Cardiac muscle cell (in vitro differentiated cells and primary cell): ENCODE data around the gene TMEM218. TPM values are rescaled to one million over a fixed set of nuclear protein-coding genes. Genes with fewer than 3 reads are reported as not detected.
A peak's percentile ranks its signal among the peaks of the same experiment; 100 is the strongest.

Source experiments
- DNase-seq, 2 donors: peaks; one replicate each; pipeline versions ENCODE4 v3.0.0 to v3.0.0-alpha.2; 2010 to 2017; ENCODE audit warnings: low read depth in 1 of 2, low spot score in 1 of 2
- H3K27ac ChIP-seq: fragments of 200-600 bp; sonication (generic); 2 replicates; pipeline ENCODE4 v1.5.1; 2016
- H3K27me3 ChIP-seq: fragments of 200-600 bp; sonication (generic); 2 replicates; pipeline ENCODE4 v1.6.0; 2016; ENCODE audit warnings: control low read depth
- H3K36me3 ChIP-seq: fragments of 200-600 bp; sonication (generic); 2 replicates; pipeline ENCODE4 v1.5.1; 2016; ENCODE audit warnings: control low read depth
- H3K4me1 ChIP-seq: fragments of 200-600 bp; sonication (generic); 2 replicates; pipeline ENCODE4 v1.8.1; 2017; ENCODE audit warnings: low read depth, mild to moderate bottlenecking, mixed run types
- H3K4me3 ChIP-seq: fragments of 200-600 bp; sonication (generic); 2 replicates; pipeline ENCODE4 v1.5.1; 2016; ENCODE audit warnings: mild to moderate bottlenecking
- H3K9me3 ChIP-seq: fragments of 200-600 bp; sonication (generic); 2 replicates; pipeline ENCODE4 v1.5.1; 2017; ENCODE audit warnings: low read depth, mild to moderate bottlenecking, control low read depth
- CTCF ChIP-seq: IDR thresholded peaks from 2 replicates; pipeline ENCODE4 v1.5.1; 2012; ENCODE audit warnings: low read depth, mild to moderate bottlenecking, low read length
- polyA plus RNA-seq: library from polyadenylated mRNA; unstranded; fragments of >200 nt; fragmentation: Nextera tagmentation; extraction: Ambion mirVana; gene quantifications from 2 replicates; pipeline ENCODE4 v1.2.1, GENCODE V29; 2016
- total RNA-seq: library from RNA; depleted of rRNA; stranded (reverse); fragments of >200 nt; gene quantifications from 2 replicates; pipeline ENCODE4 v1.2.3, GENCODE V29; 2016

TMEM218 gene
- total and polyA plus RNA-seq, 2 experiments from 2014 or later, result 21.3 to 33.8 TPM

- Histone ChIP-seq H3K9me3 (no peaks in the 10 kb centered on the region), H3K4me3 (no peak overlapping the region), H3K27ac (no peak overlapping the region), H3K4me1 (no peaks in the 10 kb centered on the region), H3K27me3 (no peaks in the 10 kb centered on the region), H3K36me3 (no peaks in the 10 kb centered on the region)
- DNase-seq, result no peak
- TF ChIP-seq CTCF, result no peak
These were observed 27.4 kb downstream of the TMEM218 start for GRCh38 chr11:125084057-125084416.

DNA sequence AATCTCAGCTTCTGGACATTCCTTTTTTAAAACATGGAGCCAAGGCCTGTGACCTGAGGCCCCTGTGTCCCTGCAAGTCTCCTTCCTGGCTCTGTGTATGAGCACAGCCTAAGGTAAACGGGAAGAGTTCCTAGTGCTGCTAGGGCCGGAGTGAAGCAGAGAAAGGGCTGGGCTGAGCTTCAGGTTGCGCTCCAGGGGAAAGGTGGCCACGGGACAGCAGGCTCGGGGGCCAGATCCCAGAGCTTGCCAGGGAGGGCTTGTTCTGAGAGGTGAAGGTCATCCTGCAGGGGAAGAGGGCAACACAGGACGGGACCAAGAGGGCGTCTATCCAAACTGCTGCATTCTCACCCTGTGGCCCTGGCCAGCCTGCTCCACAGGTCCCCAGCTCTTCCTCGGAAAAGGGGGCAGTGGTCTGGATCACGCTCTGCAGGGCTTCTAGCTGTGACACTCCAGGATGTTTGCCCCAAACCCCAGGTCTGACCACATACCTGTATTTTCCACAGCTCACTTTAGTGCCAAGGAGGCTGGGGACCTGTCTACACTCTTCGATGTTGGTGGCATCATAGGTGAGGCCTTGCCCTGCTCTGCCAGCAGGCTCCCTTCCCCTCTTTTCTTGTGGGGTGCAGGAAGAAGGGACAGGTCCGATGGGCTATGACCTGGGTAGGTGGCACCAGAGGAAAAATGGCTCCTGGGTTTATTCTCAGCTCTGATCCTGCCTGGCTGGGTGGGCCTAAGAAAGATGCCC lies 27.9 kb downstream of the TMEM218 start:
- H3K27ac ChIP-seq, result no peak overlapping the region
- H3K27me3 ChIP-seq, result no peaks in the 10 kb centered on the region
- no peak for DNase-seq
- no peaks in the 10 kb centered on the region for H3K36me3 ChIP-seq
- TF ChIP-seq CTCF, result no peak
- H3K9me3 ChIP-seq, result no peaks in the 10 kb centered on the region
- H3K4me1 ChIP-seq, result no peaks in the 10 kb centered on the region
- H3K4me3 ChIP-seq, result no peak overlapping the region

DNA sequence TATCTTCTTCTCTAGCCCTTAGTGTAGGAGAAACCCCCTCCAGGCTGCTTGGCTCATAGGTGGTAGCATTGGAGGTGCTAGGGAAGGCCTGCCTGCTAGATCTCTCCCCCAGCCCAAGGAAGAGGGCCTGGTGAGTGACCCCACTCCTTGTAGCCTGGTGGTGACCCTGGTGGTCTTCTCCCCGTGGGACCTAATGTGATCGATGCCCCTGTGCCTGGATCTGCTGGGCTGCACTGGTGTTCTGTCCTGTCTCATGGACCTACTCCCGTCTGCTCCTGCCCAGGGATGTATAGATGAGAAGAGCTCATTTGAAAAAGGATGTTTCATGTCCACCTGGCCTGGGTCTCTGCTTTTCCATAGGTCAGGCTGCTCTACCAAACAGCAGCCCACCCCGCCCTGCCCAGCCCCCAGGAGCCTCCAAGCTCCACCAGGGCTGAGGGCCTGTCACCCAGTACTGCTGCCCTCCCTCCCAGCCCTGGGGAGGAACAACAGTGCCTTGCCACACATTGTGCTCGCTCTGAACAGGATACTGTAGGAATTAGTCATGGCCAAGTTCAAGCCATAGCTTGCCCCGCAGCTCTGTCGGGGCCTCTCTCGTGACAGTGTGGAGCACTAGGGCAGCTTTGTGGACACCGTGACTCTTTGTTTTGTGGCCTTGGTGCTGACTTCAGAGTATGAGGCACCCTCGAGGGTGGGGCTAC lies 28.7 kb downstream of the TMEM218 start:
- no peaks in the 10 kb centered on the region for H3K9me3 ChIP-seq
- no peak overlapping the region for H3K27ac ChIP-seq
- DNase-seq, result peak; percentile 10 to 60
- no peak for TF ChIP-seq CTCF
- no peaks in the 10 kb centered on the region for H3K36me3 ChIP-seq
- H3K27me3 ChIP-seq, result no peaks in the 10 kb centered on the region
- H3K4me3 ChIP-seq, result no peak overlapping the region
- no peaks in the 10 kb centered on the region for H3K4me1 ChIP-seq

DNA sequence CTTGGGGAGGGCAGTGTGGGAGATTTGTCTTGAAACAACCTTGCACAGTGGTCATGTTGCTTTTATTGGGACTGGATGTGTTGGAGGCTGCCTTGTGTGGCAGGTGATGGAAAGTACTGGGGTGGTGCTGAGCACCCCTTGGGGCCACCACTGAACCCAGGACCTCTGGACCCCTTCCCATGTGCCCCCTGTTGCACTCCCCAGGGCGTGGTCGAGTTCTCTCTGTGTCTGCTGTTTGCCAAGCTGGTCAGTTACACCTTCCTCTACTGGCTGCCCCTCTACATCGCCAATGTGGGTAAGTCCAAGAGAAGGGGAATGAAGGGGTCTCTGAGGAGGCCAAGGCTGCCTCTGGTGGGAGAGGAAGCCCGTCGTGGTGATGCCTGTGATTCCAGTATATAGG lies 29.4 kb downstream of the TMEM218 start:
- DNase-seq, result no peak
- TF ChIP-seq CTCF, result no peak
- Histone ChIP-seq H3K4me3 (no peak overlapping the region), H3K36me3 (no peaks in the 10 kb centered on the region), H3K27ac (no peak overlapping the region), H3K9me3 (no peaks in the 10 kb centered on the region), H3K27me3 (no peaks in the 10 kb centered on the region), H3K4me1 (no peaks in the 10 kb centered on the region)

DNA sequence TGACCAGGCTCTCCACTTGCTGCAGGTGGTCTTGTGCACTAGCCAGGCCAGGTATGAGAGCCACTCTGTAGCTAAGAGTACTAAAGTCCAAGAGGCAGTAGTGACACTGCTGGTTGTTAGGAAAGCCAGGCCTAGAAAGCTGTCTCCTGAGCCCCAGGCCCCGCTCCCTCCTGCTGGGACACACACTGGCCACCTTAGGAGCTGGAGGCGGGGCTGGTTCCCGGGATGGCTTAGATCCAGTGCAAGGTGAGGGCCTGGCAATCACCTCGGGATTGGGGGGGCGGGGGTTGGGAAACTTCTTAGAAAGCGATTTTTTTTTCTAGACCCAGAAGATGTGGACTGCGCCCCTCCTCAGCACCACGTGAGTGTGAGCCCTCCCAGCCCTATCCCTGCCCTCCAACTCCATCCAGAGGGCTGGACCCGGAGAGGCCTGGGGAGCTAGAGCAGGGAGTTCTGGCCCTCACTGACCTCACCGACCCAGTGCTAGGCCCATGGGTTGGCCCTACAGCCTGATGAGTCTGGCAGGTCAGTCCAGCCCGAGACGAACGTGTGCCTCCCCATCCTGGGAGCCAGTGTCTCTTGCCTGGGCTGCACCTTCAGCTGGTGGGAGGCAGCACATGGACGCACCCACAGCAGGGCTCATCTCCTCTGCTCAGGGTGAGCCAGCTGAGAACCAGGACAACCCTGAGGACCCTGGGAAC lies 30.2 kb downstream of the TMEM218 start:
- H3K36me3 ChIP-seq, result no peaks in the 10 kb centered on the region
- DNase-seq, result no peak
- no peaks in the 10 kb centered on the region for H3K27me3 ChIP-seq
- H3K4me1 ChIP-seq, result peaks cover 1% of the 10 kb centered on the region
- no peak overlapping the region for H3K4me3 ChIP-seq
- H3K9me3 ChIP-seq, result no peaks in the 10 kb centered on the region
- no peak overlapping the region for H3K27ac ChIP-seq
- TF ChIP-seq CTCF, result no peak
